Endothelial cell of umbilical vein (primary cell): ENCODE measurements around the gene GPX5. TPM values are rescaled to one million over a fixed set of nuclear protein-coding genes. Genes with fewer than 3 reads are reported as not detected.

Source experiments
- BruUV-seq: library from RNA; stranded (reverse); fragments of 400-500 nt; replicated peaks from 2 replicates; lab custom pipeline; 2021; lab: Mats Ljungman, UMichigan
- CTCF ChIA-PET: fragments of 300-600, 350-600 bp; sonication (Branson Sonifier 250); formaldehyde crosslinking; loops from one replicate; lab custom pipeline; 2021; ENCODE audit warnings: antibody characterized with exemption, inconsistent platforms; lab: Charles Lee
- POLR2A ChIA-PET: fragments of 300-600, 350-600 bp; sonication (Branson Sonifier 250); formaldehyde crosslinking; loops from one replicate; lab custom pipeline; 2021; ENCODE audit warnings: antibody characterized with exemption, inconsistent platforms; lab: Charles Lee
- DNase-seq: peaks from one replicate; pipeline ENCODE4 v3.0.0-alpha.2; 2011; ENCODE audit warnings: low read depth, low spot score
- FAIRE-seq: peaks from 2 replicates; lab custom pipeline; 2011; peaks lifted over from hg19 to GRCh38; lab: Jason Lieb, UNC
- H2AFZ ChIP-seq: 2 replicates; pipeline ENCODE4 v1.6.0; 2012; ENCODE audit warnings: low read depth, low read length, control low read depth, inconsistent platforms
- H3K27ac ChIP-seq: 2 replicates; pipeline ENCODE4 v1.5.1; 2011; ENCODE audit warnings: low read depth, mild to moderate bottlenecking, control low read depth, low read length, moderate library complexity; ENCODE audit not compliant: insufficient read depth
- H3K27me3 ChIP-seq, 2 experiments: 2 replicates each; pipeline versions ENCODE4 v1.6.0 to v1.6.1; 2011; ENCODE audit warnings: low read length in 2 of 2, mixed read lengths in 1 of 2; ENCODE audit not compliant: control insufficient read depth in 2 of 2, insufficient read depth in 2 of 2
- H3K36me3 ChIP-seq, 2 experiments: 2 replicates in 1 of 2; 3 replicates in 1 of 2; pipeline ENCODE4 v1.5.1; 2011; ENCODE audit warnings: low read length in 2 of 2, mild to moderate bottlenecking in 1 of 2, moderate library complexity in 1 of 2; ENCODE audit not compliant: control insufficient read depth in 2 of 2, insufficient read depth in 2 of 2; ENCODE audit errors: extremely low read depth in 1 of 2
- H3K4me1 ChIP-seq: 3 replicates; pipeline ENCODE4 v1.5.1; 2011; ENCODE audit warnings: mild to moderate bottlenecking, low read length; ENCODE audit not compliant: control insufficient read depth, insufficient read depth; ENCODE audit errors: extremely low read depth
- H3K4me2 ChIP-seq: 2 replicates; pipeline ENCODE4 v1.6.1; 2011; ENCODE audit warnings: low read length, control low read depth, mixed read lengths; ENCODE audit not compliant: insufficient read depth
- H3K4me3 ChIP-seq, 3 experiments: fragments of 200-600 bp in 1 of 3; sonication (generic), shearing (Covaris generic) in 1 of 3; replicated peaks in 1 of 3; 2 replicates each; pipeline ENCODE4 v1.5.1; 2011 to 2016; ENCODE audit warnings: control low read depth in 3 of 3, low read length in 3 of 3, mild to moderate bottlenecking in 2 of 3, inconsistent platforms in 1 of 3, low read depth in 1 of 3, moderate library complexity in 1 of 3; ENCODE audit not compliant: insufficient read depth in 1 of 3
- H3K79me2 ChIP-seq: 2 replicates; pipeline ENCODE4 v1.6.0; 2012; ENCODE audit warnings: low read length, inconsistent platforms; ENCODE audit not compliant: control insufficient read depth, insufficient read depth
- H3K9ac ChIP-seq: replicated peaks from 2 replicates; pipeline ENCODE3; 2011; ENCODE audit warnings: low read length, control low read depth; ENCODE audit not compliant: insufficient read depth; ENCODE audit errors: extremely low read depth
- H3K9me1 ChIP-seq: replicated peaks from 3 replicates; pipeline ENCODE4 v1.6.0; 2011; ENCODE audit warnings: mild to moderate bottlenecking, low read length; ENCODE audit not compliant: control insufficient read depth, insufficient read depth; ENCODE audit errors: extremely low read depth
- H3K9me3 ChIP-seq: replicated peaks from 2 replicates; pipeline ENCODE4 v1.5.1; 2012; ENCODE audit warnings: low read length, inconsistent platforms; ENCODE audit not compliant: control insufficient read depth, insufficient read depth
- H4K20me1 ChIP-seq: replicated peaks from 2 replicates; pipeline ENCODE3; 2011; ENCODE audit warnings: mild to moderate bottlenecking, low read length; ENCODE audit not compliant: control insufficient read depth, insufficient read depth; ENCODE audit errors: extremely low read depth
- CTCF ChIP-seq, 2 donors: IDR thresholded peaks; 1 replicate in 1 of 2; 2 replicates in 1 of 2; pipeline ENCODE4 v1.5.1; 2011; ENCODE audit warnings: low read length in 2 of 2, mild to moderate bottlenecking in 2 of 2, moderate library complexity in 2 of 2, control low read depth in 1 of 2, inconsistent platforms in 1 of 2, low read depth in 1 of 2; ENCODE audit not compliant: insufficient read depth in 1 of 2; ENCODE audit errors: extremely low read depth in 1 of 2
- EZH2 ChIP-seq: IDR thresholded peaks from 2 replicates; pipeline ENCODE4 v1.6.1; 2012; ENCODE audit warnings: borderline replicate concordance, low read depth, mild to moderate bottlenecking, moderate library complexity, low read length, inconsistent platforms; ENCODE audit not compliant: severe bottlenecking
- FOS ChIP-seq: IDR thresholded peaks from 2 replicates; pipeline ENCODE4 v1.6.1; 2011; ENCODE audit warnings: mild to moderate bottlenecking, low read length, moderate library complexity, borderline replicate concordance; ENCODE audit not compliant: insufficient read depth
- GATA2 ChIP-seq: IDR thresholded peaks from 2 replicates; pipeline ENCODE4 v1.7.0; 2011; ENCODE audit warnings: low read depth, mild to moderate bottlenecking, moderate library complexity, mixed read lengths, low read length; ENCODE audit not compliant: insufficient read length, insufficient read depth
- JUN ChIP-seq: IDR thresholded peaks from 2 replicates; pipeline ENCODE4 v1.6.1; 2011; ENCODE audit warnings: borderline replicate concordance, low read depth; ENCODE audit not compliant: insufficient read length, insufficient read depth
- MAX ChIP-seq: IDR thresholded peaks from 2 replicates; pipeline ENCODE4 v1.6.1; 2011; ENCODE audit not compliant: insufficient read depth, insufficient read length
- MYC ChIP-seq: IDR thresholded peaks from one replicate; pipeline ENCODE4 v1.6.1; 2011; ENCODE audit warnings: mild to moderate bottlenecking, low read depth, low read length
- POLR2A ChIP-seq: IDR thresholded peaks from 2 replicates; pipeline ENCODE4 v1.6.1; 2012; ENCODE audit warnings: low read depth, mild to moderate bottlenecking, control low read depth, low read length
- POLR2AphosphoS5 ChIP-seq: IDR thresholded peaks from 2 replicates; pipeline ENCODE4 v1.6.1; 2012; ENCODE audit warnings: low read depth, mild to moderate bottlenecking, control low read depth, low read length, moderate library complexity; ENCODE audit not compliant: insufficient read depth
- dilution Hi-C: fragments of 300-500 bp; cut with MboI; formaldehyde crosslinking; loops from one replicate; pipeline ENCODE4 v1.15.0; 2019; ENCODE audit warnings: low sequenced_read_pairs; ENCODE audit not compliant: extremely low pct_ligation_motif_present
- intact Hi-C: fragments of 100-400 bp; cut with micrococcal nuclease; formaldehyde crosslinking; loops from one replicate; pipeline ENCODE4 v1.10.0; 2022
- polyA plus RNA-seq, 4 experiments: library from polyadenylated mRNA; depleted of rRNA in 3 of 4; stranded (reverse) in 3 of 4; unstranded in 1 of 4; fragments of >200 nt; gene quantifications; 2 replicates each; pipeline versions ENCODE4 v1.2.1 to v1.2.3, GENCODE V29; 2011 to 2012; ENCODE audit warnings: missing spikeins in 1 of 4
- total RNA-seq: library from RNA; stranded (reverse); gene quantifications from 2 replicates; pipeline ENCODE4 v1.2.3, GENCODE V29; 2021

GPX5 gene
- total and polyA plus RNA-seq, 2 donors (not counting 3 experiments of a cell fraction or from before 2014, with no cell fraction given) = not detected

GRCh38 chr6:28486533-28486932 lies 39.1 kb upstream of the GPX5 start:
- H3K4me3 ChIP-seq = no peak overlapping the region
- no peaks in the 10 kb centered on the region for H3K9me3 ChIP-seq
- POLR2A ChIA-PET = no interaction called here
- no peak overlapping the region for H3K9ac ChIP-seq
- no peaks in the 10 kb centered on the region for H3K36me3 ChIP-seq
- no peak overlapping the region for H3K27ac ChIP-seq
- DNase-seq = no peak
- no peaks in the 10 kb centered on the region for H3K9me1 ChIP-seq
- no peaks in the 10 kb centered on the region for H3K79me2 ChIP-seq
- no peak overlapping the region for H3K4me2 ChIP-seq
- TF ChIP-seq POLR2AphosphoS5 (no peak), CTCF (IDR thresholded peaks at IDR 0.05; ENCODE audit: extremely low read depth in 1 of 2, insufficient read depth in 1 of 2, low read depth in 1 of 2, low read length in 2 of 2) (no peak), JUN (no peak), FOS (no peak), GATA2 (no peak), EZH2 (no peak), MAX (no peak), POLR2A (no peak), MYC (no peak)
- CTCF ChIA-PET = no interaction called here
- intact Hi-C loops = loop anchor here (5.0 kb wide), 1 partner anchor 89 kb away; the partner anchor contains the start of gene ZSCAN12
- dilution Hi-C loops = no loop called here
- H3K27me3 ChIP-seq = peaks cover 3 to 11% of the 10 kb centered on the region in 2 experiments
- BruUV-seq = no TSS peak
- H3K4me1 ChIP-seq = peaks cover 6% of the 10 kb centered on the region
- no peak overlapping the region for H2AFZ ChIP-seq
- no peaks in the 10 kb centered on the region for H4K20me1 ChIP-seq
- no peak for FAIRE-seq
